HepG2 (cell line): Measurements from ENCODE around the gene PRKN.

ENCODE experiments used
- CTCF ChIP-seq: sonication (generic); formaldehyde crosslinking; IDR thresholded peaks from 2 replicates; pipeline ENCODE4 v1.5.0; 2020; ENCODE audit warnings: mild to moderate bottlenecking, missing genetic modification reagents, moderate library complexity
- HDAC1 ChIP-seq: sonication (generic); formaldehyde crosslinking; IDR thresholded peaks from 2 replicates; pipeline ENCODE4 v1.5.1; 2020; ENCODE audit warnings: mild to moderate bottlenecking, missing genetic modification reagents
- KAT2B ChIP-seq: fragments of 150-350 bp; IDR thresholded peaks from 2 replicates; pipeline ENCODE4 v1.6.1; 2014; ENCODE audit warnings: low read depth, low read length, borderline replicate concordance
- KDM1A ChIP-seq: IDR thresholded peaks from 2 replicates; pipeline ENCODE4 v1.6.1; 2016; ENCODE audit warnings: missing compliant biosample characterization
- MAFK ChIP-seq, 2 experiments: IDR thresholded peaks in 1 of 2; conservative IDR thresholded peaks in 1 of 2; 2 replicates each; pipeline ENCODE4 v1.6.1; 2011; ENCODE audit warnings: improper control_type of control experiment in 2 of 2, low read length in 2 of 2
- RFX3 ChIP-seq: IDR thresholded peaks from 2 replicates; pipeline ENCODE4 v1.6.1; 2016; ENCODE audit warnings: missing biosample characterization, missing genetic modification reagents
- SNRNP70 ChIP-seq: fragments of 200-400 bp; formaldehyde crosslinking; IDR thresholded peaks from 2 replicates; pipeline ENCODE4 v1.6.1; 2017; ENCODE audit warnings: mild to moderate bottlenecking, low read depth, low read length, moderate library complexity
- ZNF556 ChIP-seq: sonication (generic); formaldehyde crosslinking; IDR thresholded peaks from 2 replicates; pipeline ENCODE4 v1.4.0; 2020; ENCODE audit warnings: mild to moderate bottlenecking, missing genetic modification reagents, borderline replicate concordance
- TF ChIP-seq, protein P1 (sequence below): sonication (generic); formaldehyde crosslinking; IDR thresholded peaks from 2 replicates; pipeline ENCODE4 v1.8.0; 2022; ENCODE audit warnings: mild to moderate bottlenecking, missing genetic modification reagents, borderline replicate concordance

DNA sequence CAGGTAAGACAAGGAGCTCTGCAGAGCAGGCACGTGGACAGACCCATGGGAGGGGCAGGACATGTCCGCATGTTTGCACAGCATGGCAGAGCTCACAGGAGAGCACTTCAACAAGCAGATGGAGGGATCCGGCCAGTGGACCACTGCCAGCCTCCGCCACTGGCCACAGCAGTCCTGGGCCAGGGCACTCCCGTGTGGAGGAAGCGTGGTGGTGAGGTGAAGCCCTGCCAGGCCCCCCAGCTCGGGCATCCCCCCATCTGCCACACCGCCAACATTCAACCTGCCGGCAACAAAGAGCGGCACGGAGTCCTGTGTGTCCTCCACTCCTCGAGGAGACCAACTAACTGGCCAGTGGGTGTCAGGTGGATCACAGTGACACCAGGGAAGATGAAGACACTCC lies 1349.5 kb downstream of the PRKN start:
- TF ChIP-seq CTCF (no peak), RFX3 (CRISPR knock-in tag) (no peak), HDAC1 (CRISPR knock-in tag) (no peak), SNRNP70 (no peak), KDM1A (no peak), KAT2B (no peak), ZNF556 (CRISPR knock-in tag) (no peak), MAFK (conservative IDR thresholded peaks at IDR 0.05 in 1 of 2, IDR thresholded peaks at IDR 0.05 in 1 of 2; ENCODE audit: low read length in 2 of 2) (no peak)
- TF ChIP-seq, protein P1, sequence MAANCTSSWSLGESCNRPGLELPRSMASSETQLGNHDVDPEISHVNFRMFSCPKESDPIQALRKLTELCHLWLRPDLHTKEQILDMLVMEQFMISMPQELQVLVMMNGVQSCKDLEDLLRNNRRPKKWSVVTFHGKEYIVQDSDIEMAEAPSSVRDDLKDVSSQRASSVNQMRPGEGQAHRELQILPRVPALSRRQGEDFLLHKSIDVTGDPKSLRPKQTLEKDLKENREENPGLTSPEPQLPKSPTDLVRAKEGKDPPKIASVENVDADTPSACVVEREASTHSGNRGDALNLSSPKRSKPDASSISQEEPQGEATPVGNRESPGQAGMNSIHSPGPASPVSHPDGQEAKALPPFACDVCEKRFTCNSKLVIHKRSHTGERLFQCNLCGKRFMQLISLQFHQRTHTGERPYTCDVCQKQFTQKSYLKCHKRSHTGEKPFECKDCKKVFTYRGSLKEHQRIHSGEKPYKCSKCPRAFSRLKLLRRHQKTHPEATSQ (CRISPR knock-in tag): no peak
